GM12878 (cell line): Measurements from ENCODE around the gene SLC2A4RG. TPM values are rescaled to one million over a fixed set of nuclear protein-coding genes. Genes with fewer than 3 reads are reported as not detected.

Experiments used
- ATAC-seq: fragments of 200-7000 bp; cut with Tn5 transposase; 3 replicates; pipeline ENCODE4 v1.9.1; 2020; ENCODE audit warnings: mild to moderate bottlenecking, moderate library complexity
- BruUV-seq: library from RNA; stranded (reverse); fragments of 400-500 nt; replicated peaks from 2 replicates; lab custom pipeline; 2021; lab: Mats Ljungman, UMichigan
- CTCF ChIA-PET: fragments of 300-600 bp; sonication (Branson Sonifier 250); formaldehyde crosslinking; extraction: SDS; loops from one replicate; lab custom pipeline; 2021; ENCODE audit warnings: inconsistent platforms; lab: Yijun Ruan, JAX
- POLR2A ChIA-PET: fragments of 350-600 bp; formaldehyde crosslinking; extraction: SDS; loops from one replicate; lab custom pipeline; 2021; ENCODE audit warnings: inconsistent platforms; lab: Charles Lee
- RAD21 ChIA-PET: fragments of 300-600 bp; sonication (Branson Sonifier 250); formaldehyde crosslinking; loops from one replicate; lab custom pipeline; 2023; ENCODE audit warnings: antibody characterized with exemption; ENCODE audit not compliant: unreplicated experiment; lab: Charles Lee
- SMC1A ChIA-PET: fragments of 300-600 bp; sonication (Branson Sonifier 250); formaldehyde crosslinking; loops from one replicate; lab custom pipeline; 2023; ENCODE audit not compliant: unreplicated experiment, uncharacterized antibody; lab: Charles Lee
- DNase-seq: peaks from one replicate; pipeline ENCODE4 v3.0.0-alpha.2; 2011; ENCODE audit warnings: low read depth, low spot score
- FAIRE-seq: peaks from 3 replicates; lab custom pipeline; 2011; peaks lifted over from hg19 to GRCh38; lab: Jason Lieb, UNC
- H2AFZ ChIP-seq: 2 replicates; pipeline ENCODE4 v1.6.0; 2011; ENCODE audit warnings: low read depth, low read length, control low read depth; ENCODE audit not compliant: control insufficient read depth
- H3K27ac ChIP-seq: 2 replicates; pipeline ENCODE4 v1.5.1; 2011; ENCODE audit warnings: control low read depth; ENCODE audit not compliant: control insufficient read depth, insufficient read depth
- H3K27me3 ChIP-seq, 2 experiments: replicated peaks in 1 of 2; 2 replicates each; pipeline versions ENCODE4 v1.6.0 to v1.6.1; 2011; ENCODE audit warnings: low read length in 1 of 2; ENCODE audit not compliant: control insufficient read depth in 2 of 2, insufficient read depth in 2 of 2
- H3K36me3 ChIP-seq, 2 experiments: 2 replicates each; pipeline ENCODE4 v1.5.1; 2011; ENCODE audit warnings: low read length in 1 of 2; ENCODE audit not compliant: control insufficient read depth in 2 of 2, insufficient read depth in 2 of 2
- H3K4me1 ChIP-seq: 2 replicates; pipeline ENCODE4 v1.6.1; 2011; ENCODE audit warnings: mild to moderate bottlenecking, low read length, moderate library complexity, mixed read lengths; ENCODE audit not compliant: control insufficient read depth, insufficient read depth
- H3K4me2 ChIP-seq: 2 replicates; pipeline ENCODE4 v1.6.0; 2011; ENCODE audit warnings: control low read depth; ENCODE audit not compliant: control insufficient read depth, insufficient read depth
- H3K4me3 ChIP-seq: fragments of 200-600 bp; sonication (generic); 2 replicates; pipeline ENCODE4 v1.5.1; 2016
- H3K79me2 ChIP-seq: 2 replicates; pipeline ENCODE4 v1.6.0; 2011; ENCODE audit warnings: low read length; ENCODE audit not compliant: control insufficient read depth, insufficient read depth
- H3K9ac ChIP-seq: 2 replicates; pipeline ENCODE4 v1.8.0; 2011; ENCODE audit warnings: low read length, control low read depth, mixed read lengths; ENCODE audit not compliant: control insufficient read depth, insufficient read depth
- H3K9me3 ChIP-seq: replicated peaks from 3 replicates; pipeline ENCODE4 v1.5.1; 2011; ENCODE audit warnings: mild to moderate bottlenecking, low read length; ENCODE audit not compliant: control insufficient read depth, insufficient read depth
- H4K20me1 ChIP-seq: 2 replicates; pipeline ENCODE4 v1.6.0; 2011; ENCODE audit not compliant: control insufficient read depth, insufficient read depth
- BCL11A ChIP-seq: IDR thresholded peaks from 2 replicates; pipeline ENCODE4 v1.6.1; 2011; ENCODE audit warnings: low read depth, low read length
- CHD4 ChIP-seq: fragments of 200-600 bp; sonication (generic); IDR thresholded peaks from 2 replicates; pipeline ENCODE4 v1.6.1; 2016; ENCODE audit warnings: mild to moderate bottlenecking
- JUNB ChIP-seq: IDR thresholded peaks from 2 replicates; pipeline ENCODE4 v1.6.1; 2016; ENCODE audit warnings: antibody characterized with exemption, mild to moderate bottlenecking
- MYB ChIP-seq: fragments of 150-350 bp; IDR thresholded peaks from 2 replicates; pipeline ENCODE4 v1.6.1; 2014; ENCODE audit warnings: mild to moderate bottlenecking, low read depth, low read length, borderline replicate concordance
- NRF1 ChIP-seq: conservative IDR thresholded peaks from 2 replicates; pipeline ENCODE4 v1.6.1; 2011; ENCODE audit warnings: mild to moderate bottlenecking, low read depth, low read length, improper control_type of control experiment
- RUNX3 ChIP-seq: IDR thresholded peaks from 2 replicates; pipeline ENCODE4 v1.6.1; 2012; ENCODE audit warnings: low read length, inconsistent platforms
- SRF ChIP-seq, 2 experiments: IDR thresholded peaks; 2 replicates each; pipeline ENCODE4 v1.6.1; 2011; ENCODE audit warnings: low read depth in 2 of 2, low read length in 2 of 2, mild to moderate bottlenecking in 1 of 2, moderate library complexity in 1 of 2
- ZNF217 ChIP-seq: fragments of 450-650 bp; IDR thresholded peaks from 2 replicates; pipeline ENCODE4 v1.6.1; 2017; ENCODE audit warnings: antibody characterized with exemption, mild to moderate bottlenecking
- ZZZ3 ChIP-seq: IDR thresholded peaks from 2 replicates; pipeline ENCODE4 v1.6.1; 2011; ENCODE audit warnings: low read depth; ENCODE audit not compliant: control insufficient read depth, insufficient read length
- WGBS: methylation state at CpG from one replicate; pipeline ENCODE4 v1.1.6; 2016; ENCODE audit warnings: low lambda C conversion rate; ENCODE audit not compliant: insufficient replicate concordance, insufficient coverage; ENCODE audit errors: missing lambda C conversion rate; 5-methylcytosine and 5-hydroxymethylcytosine counted together
- in situ Hi-C: fragments of 300-500 bp; cut with MboI; formaldehyde crosslinking; loops from 9 replicates; pipeline ENCODE4 v1.14.3; 2018; ENCODE audit warnings: mixed read lengths
- intact Hi-C: fragments of 100-400 bp; cut with micrococcal nuclease; formaldehyde crosslinking; loops from one replicate; pipeline ENCODE4 v1.14.2; 2022; ENCODE audit not compliant: unreplicated experiment
- polyA plus RNA-seq, 11 experiments: library from polyadenylated mRNA; depleted of rRNA in 4 of 11; unstranded in 6 of 11; stranded (reverse) in 5 of 11; fragments of >200 nt; fragmentation: Nextera tagmentation in 4 of 11; fragmentation: Illumina TruSeq in 1 of 11; extraction: Ambion mirVana in 4 of 11; extraction: Trizol in 1 of 11; gene quantifications; 1 replicate in 1 of 11; 2 replicates in 10 of 11; pipeline versions ENCODE4 v1.2.1 to v1.2.3, GENCODE V29; 2011 to 2016; ENCODE audit warnings: inconsistent platforms in 2 of 11, missing spikeins in 2 of 11, low read depth in 1 of 11
- total RNA-seq, 4 experiments: library from RNA; depleted of rRNA in 3 of 4; stranded (reverse); fragments of >200 nt in 3 of 4; fragmentation: Illumina TruSeq in 1 of 4; extraction: Trizol in 1 of 4; gene quantifications; 2 replicates each; pipeline versions ENCODE4 v1.2.1 to v1.2.3, GENCODE V29; 2013 to 2021
- TF ChIP-seq, protein P1 (sequence below): fragments of 450-650 bp; IDR thresholded peaks from 2 replicates; pipeline ENCODE4 v1.6.1; 2016; ENCODE audit warnings: mild to moderate bottlenecking
- TF ChIP-seq, protein P2 (sequence below): IDR thresholded peaks from 2 replicates; pipeline ENCODE4 v1.6.1; 2012; ENCODE audit warnings: mild to moderate bottlenecking, low read depth, low read length

Gene SLC2A4RG
- total and polyA plus RNA-seq, 10 of the 15 experiments (the other 5 are each of a cell fraction or from before 2014, with no cell fraction given), result 0.34 to 65.9 (median 13.3) TPM

DNA sequence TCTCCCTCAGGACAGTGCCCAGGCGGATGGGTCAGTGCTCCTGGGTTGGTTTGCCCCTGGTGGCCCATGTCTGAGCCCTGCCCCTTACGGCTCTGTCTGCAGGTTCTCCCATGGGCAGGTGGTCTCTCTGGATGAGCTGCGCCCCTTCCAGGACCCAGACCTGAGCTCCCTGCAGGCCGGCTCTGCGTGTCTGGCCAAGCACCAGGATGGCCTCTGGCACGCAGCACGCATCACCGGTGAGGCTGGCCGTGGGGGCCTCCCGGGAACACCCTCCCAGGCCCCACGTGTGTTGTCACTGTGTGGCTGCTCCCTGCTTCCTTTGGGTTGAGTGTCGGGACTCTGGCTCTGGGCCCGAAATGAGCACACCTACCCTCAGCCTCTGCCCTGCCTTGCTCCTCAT lies 6.5 kb upstream of the SLC2A4RG start (continued):
- TF ChIP-seq, protein P1, sequence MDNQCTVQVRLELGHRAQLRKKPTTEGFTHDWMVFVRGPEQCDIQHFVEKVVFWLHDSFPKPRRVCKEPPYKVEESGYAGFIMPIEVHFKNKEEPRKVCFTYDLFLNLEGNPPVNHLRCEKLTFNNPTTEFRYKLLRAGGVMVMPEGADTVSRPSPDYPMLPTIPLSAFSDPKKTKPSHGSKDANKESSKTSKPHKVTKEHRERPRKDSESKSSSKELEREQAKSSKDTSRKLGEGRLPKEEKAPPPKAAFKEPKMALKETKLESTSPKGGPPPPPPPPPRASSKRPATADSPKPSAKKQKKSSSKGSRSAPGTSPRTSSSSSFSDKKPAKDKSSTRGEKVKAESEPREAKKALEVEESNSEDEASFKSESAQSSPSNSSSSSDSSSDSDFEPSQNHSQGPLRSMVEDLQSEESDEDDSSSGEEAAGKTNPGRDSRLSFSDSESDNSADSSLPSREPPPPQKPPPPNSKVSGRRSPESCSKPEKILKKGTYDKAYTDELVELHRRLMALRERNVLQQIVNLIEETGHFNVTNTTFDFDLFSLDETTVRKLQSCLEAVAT, result no peak
- TF ChIP-seq JUNB, result no peak
- no peak for TF ChIP-seq RUNX3
- TF ChIP-seq SRF (IDR thresholded peaks at IDR 0.05; ENCODE audit: low read depth in 2 of 2, low read length in 2 of 2), result no peak
- TF ChIP-seq, all 136 proteins: peak for 0

GRCh38 chr20:63733579-63734081 lies 5.9 kb upstream of the SLC2A4RG start:
- in situ Hi-C loops, result no loop called here

More at GRCh38 chr20:63733579-63734081, 5.9 kb upstream of the SLC2A4RG start:
- no peak overlapping the region for H3K4me2 ChIP-seq
- H4K20me1 ChIP-seq, result no peaks in the 10 kb centered on the region
- ChIA-PET POLR2A (no interaction called here), SMC1A (no interaction called here), CTCF (interaction anchor here (1.5 kb wide), 1 partner anchor 26 kb away, joined by 4 read pairs; the partner anchor contains the start of genes ARFRP1 and ZGPAT), RAD21 (interaction anchor here (1.2 kb wide), 1 partner anchor 35 kb away, joined by 3 read pairs; no protein-coding TSS in a partner anchor)
- BruUV-seq, result no TSS peak
- FAIRE-seq (no peak), DNase-seq (no peak), ATAC-seq (no peak)
- H3K9ac ChIP-seq, result no peak overlapping the region
- intact Hi-C loops, result no loop called here
- H3K79me2 ChIP-seq, result peaks cover 33% of the 10 kb centered on the region
- no peak for TF ChIP-seq RUNX3
- no peak for TF ChIP-seq MYB
- TF ChIP-seq BCL11A, result no peak
- TF ChIP-seq NRF1, result no peak
- TF ChIP-seq, protein P2, sequence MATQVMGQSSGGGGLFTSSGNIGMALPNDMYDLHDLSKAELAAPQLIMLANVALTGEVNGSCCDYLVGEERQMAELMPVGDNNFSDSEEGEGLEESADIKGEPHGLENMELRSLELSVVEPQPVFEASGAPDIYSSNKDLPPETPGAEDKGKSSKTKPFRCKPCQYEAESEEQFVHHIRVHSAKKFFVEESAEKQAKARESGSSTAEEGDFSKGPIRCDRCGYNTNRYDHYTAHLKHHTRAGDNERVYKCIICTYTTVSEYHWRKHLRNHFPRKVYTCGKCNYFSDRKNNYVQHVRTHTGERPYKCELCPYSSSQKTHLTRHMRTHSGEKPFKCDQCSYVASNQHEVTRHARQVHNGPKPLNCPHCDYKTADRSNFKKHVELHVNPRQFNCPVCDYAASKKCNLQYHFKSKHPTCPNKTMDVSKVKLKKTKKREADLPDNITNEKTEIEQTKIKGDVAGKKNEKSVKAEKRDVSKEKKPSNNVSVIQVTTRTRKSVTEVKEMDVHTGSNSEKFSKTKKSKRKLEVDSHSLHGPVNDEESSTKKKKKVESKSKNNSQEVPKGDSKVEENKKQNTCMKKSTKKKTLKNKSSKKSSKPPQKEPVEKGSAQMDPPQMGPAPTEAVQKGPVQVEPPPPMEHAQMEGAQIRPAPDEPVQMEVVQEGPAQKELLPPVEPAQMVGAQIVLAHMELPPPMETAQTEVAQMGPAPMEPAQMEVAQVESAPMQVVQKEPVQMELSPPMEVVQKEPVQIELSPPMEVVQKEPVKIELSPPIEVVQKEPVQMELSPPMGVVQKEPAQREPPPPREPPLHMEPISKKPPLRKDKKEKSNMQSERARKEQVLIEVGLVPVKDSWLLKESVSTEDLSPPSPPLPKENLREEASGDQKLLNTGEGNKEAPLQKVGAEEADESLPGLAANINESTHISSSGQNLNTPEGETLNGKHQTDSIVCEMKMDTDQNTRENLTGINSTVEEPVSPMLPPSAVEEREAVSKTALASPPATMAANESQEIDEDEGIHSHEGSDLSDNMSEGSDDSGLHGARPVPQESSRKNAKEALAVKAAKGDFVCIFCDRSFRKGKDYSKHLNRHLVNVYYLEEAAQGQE, result no peak
- no peak for TF ChIP-seq ZNF217
- TF ChIP-seq ZZZ3, result no peak
- no peak for TF ChIP-seq CHD4
- WGBS, result 86% methylated on average over 18 of the region's 18 CpGs
- H3K9me3 ChIP-seq, result 0 out of 3 replicates have a peak, but pooled peaks cover 1% of the 10 kb centered on the region
- no peak overlapping the region for H3K4me3 ChIP-seq
- peaks cover 55% of the 10 kb centered on the region for H3K4me1 ChIP-seq
- no peaks in the 10 kb centered on the region for H3K27me3 ChIP-seq
- no peak overlapping the region for H2AFZ ChIP-seq
- H3K36me3 ChIP-seq, result peaks cover 11 to 27% of the 10 kb centered on the region in 2 experiments; a peak in 3 of 4 replicates
- H3K27ac ChIP-seq, result no peak overlapping the region
